Measurements from ENCODE around the gene JARID2. TPM values are rescaled to one million over a fixed set of nuclear protein-coding genes. Genes with fewer than 3 reads are reported as not detected.

Gene JARID2
- total RNA-seq, 1 donor from 2014 or later = 57.7 TPM

DNA sequence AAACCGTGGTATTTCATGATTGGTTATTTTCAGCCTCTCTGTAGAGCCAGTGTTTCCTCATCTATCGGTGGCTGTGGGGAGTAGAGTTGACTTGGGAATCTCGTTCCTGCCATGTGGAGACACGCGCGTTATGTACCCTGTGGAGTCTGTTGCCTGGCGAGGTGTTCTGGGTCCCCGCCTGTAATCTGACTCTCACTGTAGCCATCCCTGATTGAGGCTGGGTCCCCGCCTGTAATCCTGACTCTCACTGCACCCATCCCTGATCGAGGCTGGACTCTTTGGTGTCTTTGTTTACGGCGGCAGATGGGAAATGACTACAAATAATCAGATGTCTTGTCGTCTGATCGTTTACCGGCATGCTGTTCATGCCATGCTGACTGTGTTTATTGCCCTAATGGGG, 263.1 kb downstream of the JARID2 start:
- no peak overlapping the region for H3K4me3 Mint-ChIP-seq (ENCODE audit: low read depth)
- no peaks in the 10 kb centered on the region for H3K27me3 Mint-ChIP-seq (ENCODE audit: low read depth)
- no peaks in the 10 kb centered on the region for H3K9me3 Mint-ChIP-seq
- H3K4me1 Mint-ChIP-seq (ENCODE audit: low read depth) = peaks cover 6% of the 10 kb centered on the region
- no peak for DNase-seq (ENCODE audit: low spot score)
- peak overlapping the region; percentile 72 for H3K27ac Mint-ChIP-seq
- H3K36me3 Mint-ChIP-seq (ENCODE audit: low read depth) = peaks cover 80% of the 10 kb centered on the region
- intact Hi-C loops (cut with micrococcal nuclease) = loop anchor here (5.0 kb wide), 1 partner anchor 113 kb away; no protein-coding TSS in a partner anchor

DNA sequence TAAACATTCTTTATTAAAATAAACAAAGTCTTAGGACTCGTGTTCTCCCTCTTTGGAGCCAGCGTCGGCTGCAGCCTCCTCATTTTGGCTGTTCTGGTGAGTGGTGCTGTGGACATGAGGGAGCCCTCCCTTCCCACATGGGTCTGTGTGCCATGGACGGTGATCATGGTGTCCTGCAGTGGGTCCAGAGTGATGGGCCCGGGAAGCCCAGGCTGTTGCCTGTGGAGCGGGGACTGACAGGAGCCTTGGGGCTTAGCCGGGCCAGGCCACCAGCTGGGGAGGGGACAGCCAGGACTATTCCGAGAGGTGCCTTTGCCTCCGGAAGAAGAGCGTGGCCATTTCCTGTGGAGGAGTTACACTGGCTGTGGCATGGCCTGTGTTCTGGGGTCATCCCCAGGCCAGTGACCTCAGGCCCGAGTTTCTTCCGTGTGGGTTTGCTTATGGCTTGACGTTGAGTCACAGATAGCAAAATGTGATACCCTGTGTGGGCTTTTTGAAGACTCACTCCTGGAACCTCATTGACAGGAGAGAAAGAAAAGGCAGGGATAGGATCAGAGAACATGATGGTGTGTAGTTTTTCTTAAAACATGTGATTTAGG, 263.6 kb downstream of the JARID2 start:
- H3K9me3 Mint-ChIP-seq = no peaks in the 10 kb centered on the region
- H3K27me3 Mint-ChIP-seq (ENCODE audit: low read depth) = no peaks in the 10 kb centered on the region
- H3K4me1 Mint-ChIP-seq (ENCODE audit: low read depth) = peaks cover 7% of the 10 kb centered on the region
- no peak overlapping the region for H3K4me3 Mint-ChIP-seq (ENCODE audit: low read depth)
- no peak for DNase-seq (ENCODE audit: low spot score)
- H3K36me3 Mint-ChIP-seq (ENCODE audit: low read depth) = peaks cover 82% of the 10 kb centered on the region
- intact Hi-C loops (cut with micrococcal nuclease) = loop anchor here (5.0 kb wide), 1 partner anchor 113 kb away; no protein-coding TSS in a partner anchor
- H3K27ac Mint-ChIP-seq = peak overlapping the region; percentile 67

DNA sequence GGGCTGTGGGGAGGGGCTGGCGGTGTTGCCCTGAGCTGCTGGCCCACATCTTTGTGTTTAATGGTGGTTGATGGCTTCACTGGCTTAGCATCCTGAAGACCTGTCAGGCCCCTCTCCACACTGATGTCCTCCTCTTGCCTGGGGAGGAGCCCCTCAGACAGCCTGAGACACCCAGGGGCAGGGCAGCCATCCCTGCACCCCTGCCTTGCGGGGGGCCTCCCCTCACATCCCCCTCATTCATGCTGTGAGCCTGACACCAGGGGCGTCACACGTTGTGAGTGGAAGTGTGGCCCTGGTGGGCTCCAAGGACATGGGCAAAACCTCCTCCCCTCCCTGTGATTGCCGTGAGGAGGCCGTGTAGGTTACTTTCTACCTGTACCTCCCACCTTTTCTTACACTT, 264.3 kb downstream of the JARID2 start:
- DNase-seq (ENCODE audit: low spot score) = no peak
- Mint-ChIP-seq H3K9me3 (no peaks in the 10 kb centered on the region), H3K27me3 (ENCODE audit: low read depth) (no peaks in the 10 kb centered on the region), H3K4me3 (ENCODE audit: low read depth) (no peak overlapping the region), H3K36me3 (ENCODE audit: low read depth) (peaks cover 82% of the 10 kb centered on the region), H3K4me1 (ENCODE audit: low read depth) (peaks cover 11% of the 10 kb centered on the region), H3K27ac (peak overlapping the region; percentile 67)
- intact Hi-C loops (cut with micrococcal nuclease) = no loop called here

DNA sequence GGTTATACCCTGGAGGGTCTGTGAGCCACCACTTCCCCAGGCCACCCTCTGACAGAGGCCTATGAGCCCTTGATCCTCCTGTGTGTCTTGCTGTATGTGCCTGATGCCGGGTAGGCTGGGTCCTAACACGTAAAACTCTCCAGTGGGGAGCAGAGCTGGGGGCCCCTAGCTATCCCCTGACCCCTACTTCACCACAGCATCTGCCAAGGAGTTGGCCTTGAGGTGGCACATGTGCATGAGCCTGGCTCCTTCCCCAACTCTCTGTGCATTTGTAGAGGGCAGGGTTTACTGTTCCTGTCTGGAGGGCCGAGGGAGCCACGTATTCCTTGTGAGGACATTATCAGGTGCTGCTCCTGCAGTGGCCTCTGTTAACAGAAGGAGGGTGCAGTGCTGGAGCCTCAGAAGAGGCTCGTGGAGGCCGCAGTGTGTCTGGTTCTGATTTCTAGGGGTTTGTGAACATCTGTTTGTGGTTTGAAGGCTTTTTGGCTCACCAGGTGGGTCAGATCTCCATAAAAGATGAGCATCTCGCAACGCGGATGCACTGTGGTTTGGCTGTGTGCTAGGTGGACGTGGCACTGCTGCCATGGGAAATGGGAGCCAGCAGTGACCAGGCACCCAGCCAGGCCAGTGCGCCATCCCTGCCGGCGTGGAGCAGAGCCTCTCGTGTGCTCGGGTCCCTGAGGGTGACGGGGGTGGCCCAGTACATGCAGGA, 264.8 kb downstream of the JARID2 start:
- H3K9me3 Mint-ChIP-seq = no peaks in the 10 kb centered on the region
- intact Hi-C loops (cut with micrococcal nuclease) = no loop called here
- DNase-seq (ENCODE audit: low spot score) = no peak
- peaks cover 82% of the 10 kb centered on the region for H3K36me3 Mint-ChIP-seq (ENCODE audit: low read depth)
- H3K4me1 Mint-ChIP-seq (ENCODE audit: low read depth) = peaks cover 11% of the 10 kb centered on the region
- H3K27me3 Mint-ChIP-seq (ENCODE audit: low read depth) = no peaks in the 10 kb centered on the region
- no peak overlapping the region for H3K4me3 Mint-ChIP-seq (ENCODE audit: low read depth)
- H3K27ac Mint-ChIP-seq = peak overlapping the region; percentile 65

DNA sequence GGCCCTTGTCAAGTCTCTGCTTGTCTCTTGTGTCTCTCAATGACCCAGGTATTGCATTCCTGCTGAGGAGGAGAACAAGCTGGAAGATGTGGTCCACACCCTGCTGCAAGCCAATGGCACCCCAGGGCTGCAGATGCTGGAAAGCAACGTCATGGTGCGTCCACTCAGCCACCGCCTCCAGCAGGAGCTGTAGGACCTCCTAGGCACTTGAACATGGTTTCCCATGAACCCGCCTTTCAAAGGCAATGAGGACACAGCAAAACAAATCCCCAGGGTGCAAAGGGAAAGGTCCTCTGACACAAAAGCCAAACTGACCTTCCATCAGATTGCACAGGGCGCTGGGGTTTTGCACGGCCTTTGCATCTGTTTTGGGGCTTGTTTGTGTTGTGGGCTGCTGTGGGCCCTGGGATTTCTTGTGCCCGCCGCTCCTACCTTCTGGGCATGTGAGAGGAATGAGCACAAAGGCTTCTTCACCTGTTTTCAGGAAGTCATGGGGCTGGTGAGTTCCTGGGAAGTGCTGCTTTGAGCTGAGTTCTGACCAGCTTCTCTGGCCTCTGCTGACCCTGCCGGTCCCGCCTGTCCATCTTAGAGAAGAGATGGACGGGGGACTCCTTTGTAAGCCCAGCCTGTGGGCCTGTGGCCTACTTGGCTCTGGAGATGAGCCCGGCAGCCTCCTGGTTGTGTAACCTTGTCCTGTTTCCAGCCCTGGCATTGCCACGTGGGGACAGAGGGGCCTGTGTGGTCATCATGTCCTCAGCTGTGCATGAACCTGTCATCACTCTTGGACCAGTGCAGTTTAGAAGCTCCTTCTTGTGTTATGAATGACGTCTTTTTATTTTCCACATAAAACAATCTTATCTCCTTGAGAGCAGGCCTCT, 265.6 kb downstream of the JARID2 start:
- Mint-ChIP-seq H3K9me3 (no peaks in the 10 kb centered on the region), H3K36me3 (ENCODE audit: low read depth) (peaks cover 79% of the 10 kb centered on the region), H3K4me1 (ENCODE audit: low read depth) (peaks cover 11% of the 10 kb centered on the region), H3K4me3 (ENCODE audit: low read depth) (no peak overlapping the region), H3K27me3 (ENCODE audit: low read depth) (no peaks in the 10 kb centered on the region), H3K27ac (no peak overlapping the region)
- DNase-seq (ENCODE audit: low spot score) = no peak
- intact Hi-C loops (cut with micrococcal nuclease) = no loop called here

DNA sequence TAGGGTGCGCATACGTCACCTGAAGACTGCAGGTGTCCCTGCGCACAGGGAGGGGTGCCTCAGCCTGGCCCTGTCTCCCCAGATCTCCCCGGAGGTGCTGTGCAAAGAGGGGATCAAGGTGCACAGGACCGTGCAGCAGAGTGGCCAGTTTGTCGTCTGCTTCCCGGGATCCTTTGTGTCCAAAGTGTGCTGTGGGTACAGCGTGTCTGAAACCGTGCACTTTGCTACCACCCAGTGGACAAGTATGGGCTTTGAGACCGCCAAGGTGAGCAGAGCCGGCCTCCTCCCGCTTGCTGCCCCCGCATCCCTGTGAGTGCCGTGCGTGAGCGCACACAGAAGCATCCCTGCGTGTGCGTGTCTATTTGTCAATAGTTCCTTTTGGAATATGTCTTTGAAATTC, 266.3 kb downstream of the JARID2 start:
- Mint-ChIP-seq H3K4me3 (ENCODE audit: low read depth) (no peak overlapping the region), H3K4me1 (ENCODE audit: low read depth) (peaks cover 11% of the 10 kb centered on the region)

DNA sequence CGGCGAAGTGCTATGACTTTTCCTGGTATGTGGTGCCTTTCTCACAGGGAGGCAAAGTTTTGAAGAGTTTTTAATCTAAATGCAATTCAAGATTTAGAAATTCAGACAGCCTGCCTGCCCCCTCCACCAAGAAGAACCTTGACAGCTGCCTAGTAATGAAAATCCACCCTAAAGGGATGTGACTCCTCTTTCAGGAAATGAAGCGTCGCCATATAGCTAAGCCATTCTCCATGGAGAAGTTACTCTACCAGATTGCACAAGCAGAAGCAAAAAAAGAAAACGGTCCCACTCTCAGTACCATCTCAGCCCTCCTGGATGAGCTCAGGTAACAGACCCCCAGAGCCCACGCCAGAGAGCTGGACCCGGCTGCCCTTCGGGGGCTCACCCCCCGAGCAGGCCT, 266.9 kb downstream of the JARID2 start:
- Mint-ChIP-seq H3K4me3 (ENCODE audit: low read depth) (no peak overlapping the region), H3K4me1 (ENCODE audit: low read depth) (peaks cover 11% of the 10 kb centered on the region), H3K27me3 (ENCODE audit: low read depth) (no peaks in the 10 kb centered on the region), H3K9me3 (no peaks in the 10 kb centered on the region), H3K27ac (no peak overlapping the region), H3K36me3 (ENCODE audit: low read depth) (peaks cover 77% of the 10 kb centered on the region)
- intact Hi-C loops (cut with micrococcal nuclease) = no loop called here
- no peak for DNase-seq (ENCODE audit: low spot score)

More for the DNA sequence above, 266.3 kb downstream of the JARID2 start:
- Mint-ChIP-seq H3K27ac (no peak overlapping the region), H3K9me3 (no peaks in the 10 kb centered on the region), H3K27me3 (ENCODE audit: low read depth) (no peaks in the 10 kb centered on the region), H3K36me3 (ENCODE audit: low read depth) (peaks cover 79% of the 10 kb centered on the region)
- intact Hi-C loops (cut with micrococcal nuclease) = no loop called here
- no peak for DNase-seq (ENCODE audit: low spot score)

DNA sequence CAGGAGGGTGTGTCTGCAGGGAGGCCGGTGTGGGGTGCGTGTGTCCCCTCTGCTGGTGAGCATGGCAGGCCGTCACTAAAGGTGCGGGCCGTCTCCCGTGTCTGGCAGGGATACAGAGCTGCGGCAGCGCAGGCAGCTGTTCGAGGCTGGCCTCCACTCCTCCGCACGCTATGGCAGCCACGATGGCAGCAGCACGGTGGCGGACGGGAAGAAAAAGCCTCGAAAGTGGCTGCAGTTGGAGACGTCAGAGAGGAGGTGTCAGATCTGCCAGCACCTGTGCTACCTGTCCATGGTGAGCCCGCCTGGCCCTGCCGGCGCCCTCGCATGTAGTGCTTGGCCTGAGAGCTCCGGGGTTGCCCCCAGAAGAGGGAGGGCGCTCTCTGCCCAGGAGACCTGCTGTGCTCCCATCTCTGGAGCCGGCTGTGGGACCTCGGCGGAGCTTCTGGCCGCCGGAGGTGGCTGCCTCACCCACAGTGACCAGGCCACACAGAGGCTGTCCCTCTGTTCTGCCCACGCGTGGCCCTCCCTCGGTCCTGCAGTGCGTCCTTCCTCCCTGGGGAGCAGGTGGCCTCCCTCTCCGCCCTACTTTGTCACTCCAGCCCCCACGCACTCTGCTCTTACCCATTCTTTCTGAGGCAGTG, 267.4 kb downstream of the JARID2 start:
- DNase-seq (ENCODE audit: low spot score) = no peak
- Mint-ChIP-seq H3K4me3 (ENCODE audit: low read depth) (no peak overlapping the region), H3K27me3 (ENCODE audit: low read depth) (no peaks in the 10 kb centered on the region), H3K4me1 (ENCODE audit: low read depth) (peaks cover 11% of the 10 kb centered on the region), H3K36me3 (ENCODE audit: low read depth) (peaks cover 81% of the 10 kb centered on the region), H3K27ac (no peak overlapping the region), H3K9me3 (no peaks in the 10 kb centered on the region)
- intact Hi-C loops (cut with micrococcal nuclease) = no loop called here

DNA sequence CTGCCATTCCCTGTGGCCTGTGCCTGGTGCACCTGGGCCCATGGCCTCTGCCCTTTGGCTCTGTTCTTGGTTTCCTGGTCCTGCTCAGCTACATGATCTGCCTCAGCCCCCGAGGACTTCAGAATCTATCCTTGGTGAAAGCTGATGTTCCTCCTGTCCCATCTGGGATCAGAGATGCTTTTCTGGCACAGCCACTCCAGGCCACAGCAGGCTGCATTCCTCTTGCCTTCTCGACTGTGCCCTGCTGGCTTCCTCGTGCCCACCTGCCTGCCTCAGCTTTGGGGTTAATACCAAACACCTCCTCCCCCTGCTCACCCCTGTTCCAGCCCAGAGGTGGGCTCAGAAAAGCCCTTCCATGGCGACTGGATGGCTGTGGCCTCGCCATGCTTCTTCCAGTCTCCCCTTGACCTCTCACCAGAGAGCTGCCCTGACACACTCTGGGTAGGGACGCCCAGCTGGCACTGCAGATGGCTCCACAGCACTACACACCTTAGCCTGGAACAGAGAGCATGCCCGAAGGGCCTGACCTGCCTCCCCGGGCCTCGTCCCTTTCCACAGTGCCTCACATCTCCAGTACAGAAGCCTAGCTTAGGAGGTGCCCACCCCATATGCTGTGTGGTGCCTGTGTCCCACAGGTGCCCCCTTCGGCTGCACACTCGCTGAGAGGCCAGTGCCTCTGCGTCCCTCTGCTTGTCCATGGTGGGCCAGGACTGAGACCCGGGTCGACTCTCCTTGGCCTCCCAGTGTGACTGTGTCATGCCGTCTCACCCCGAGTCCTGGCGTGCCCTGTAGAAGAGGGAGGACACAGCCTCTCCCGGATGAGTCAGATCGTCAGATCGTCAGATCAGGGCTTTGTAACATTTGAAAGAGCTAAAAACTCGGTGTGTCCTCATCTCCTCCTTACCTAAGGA, 268.2 kb downstream of the JARID2 start:
- no peaks in the 10 kb centered on the region for H3K27me3 Mint-ChIP-seq (ENCODE audit: low read depth)
- H3K27ac Mint-ChIP-seq = peak overlapping the region; percentile 52
- intact Hi-C loops (cut with micrococcal nuclease) = no loop called here
- H3K4me1 Mint-ChIP-seq (ENCODE audit: low read depth) = peaks cover 8% of the 10 kb centered on the region
- peaks cover 81% of the 10 kb centered on the region for H3K36me3 Mint-ChIP-seq (ENCODE audit: low read depth)
- DNase-seq (ENCODE audit: low spot score) = no peak
- H3K9me3 Mint-ChIP-seq = no peaks in the 10 kb centered on the region
- no peak overlapping the region for H3K4me3 Mint-ChIP-seq (ENCODE audit: low read depth)

DNA sequence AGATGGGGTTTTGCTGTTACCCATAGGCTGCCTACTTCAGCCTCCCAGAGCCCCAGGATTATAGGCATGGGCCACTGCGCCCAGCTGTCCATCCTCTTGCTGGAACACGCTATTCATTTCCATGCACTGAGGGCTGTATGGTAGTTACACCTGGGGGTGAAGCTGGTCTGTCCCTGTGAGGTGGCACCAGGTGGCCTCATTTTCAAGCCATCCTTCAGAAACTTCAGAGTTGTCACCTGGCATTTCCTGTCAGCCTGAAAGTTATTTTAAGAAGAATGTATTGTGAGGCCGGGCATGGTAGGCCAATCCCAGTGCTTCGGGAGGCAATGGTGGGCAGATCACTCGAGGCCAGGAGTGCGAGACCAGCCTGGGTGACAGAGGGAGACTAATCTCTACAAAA, 269.4 kb downstream of the JARID2 start:
- DNase-seq (ENCODE audit: low spot score) = no peak
- peaks cover 83% of the 10 kb centered on the region for H3K36me3 Mint-ChIP-seq (ENCODE audit: low read depth)
- no peaks in the 10 kb centered on the region for H3K27me3 Mint-ChIP-seq (ENCODE audit: low read depth)
- intact Hi-C loops (cut with micrococcal nuclease) = no loop called here
- H3K4me1 Mint-ChIP-seq (ENCODE audit: low read depth) = peaks cover 5% of the 10 kb centered on the region
- no peaks in the 10 kb centered on the region for H3K9me3 Mint-ChIP-seq
- peak overlapping the region; percentile 57 for H3K27ac Mint-ChIP-seq
- no peak overlapping the region for H3K4me3 Mint-ChIP-seq (ENCODE audit: low read depth)

DNA sequence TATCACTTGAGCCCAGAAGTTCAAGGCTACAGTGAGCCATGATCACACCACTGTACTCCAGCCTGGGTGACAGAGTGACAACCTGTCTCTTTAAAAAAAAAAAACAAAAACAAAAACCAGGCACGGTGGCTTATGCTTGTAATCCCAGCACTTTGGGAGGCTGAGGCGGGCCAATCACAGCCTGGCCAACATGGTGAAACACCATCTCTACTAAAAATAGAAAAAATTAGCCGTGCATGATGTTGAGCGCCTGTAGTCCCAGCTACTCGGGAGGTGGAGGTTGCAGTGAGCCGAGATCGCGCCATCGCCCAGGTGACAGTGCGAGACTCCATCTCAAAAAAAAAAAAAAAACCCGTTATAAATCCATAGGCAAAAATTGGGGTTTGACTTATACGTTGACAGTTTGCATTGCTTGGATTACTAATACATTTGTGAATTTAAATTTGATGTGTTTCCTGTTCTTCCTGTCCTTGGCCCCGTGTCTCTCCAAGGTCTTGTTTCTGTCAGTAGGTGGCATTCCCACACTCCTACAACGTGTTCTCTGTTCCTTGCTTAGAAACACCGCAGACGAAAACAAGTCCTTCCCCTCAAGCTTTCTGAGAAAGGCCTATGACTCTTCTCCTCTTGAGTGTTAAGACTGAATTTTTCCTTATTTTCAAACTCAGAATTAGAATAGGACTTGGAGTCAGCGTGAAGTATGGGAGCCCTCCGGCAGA, 269.9 kb downstream of the JARID2 start:
- Mint-ChIP-seq H3K4me3 (ENCODE audit: low read depth) (no peak overlapping the region), H3K27me3 (ENCODE audit: low read depth) (no peaks in the 10 kb centered on the region), H3K9me3 (no peaks in the 10 kb centered on the region), H3K36me3 (ENCODE audit: low read depth) (peaks cover 84% of the 10 kb centered on the region), H3K4me1 (ENCODE audit: low read depth) (peaks cover 5% of the 10 kb centered on the region), H3K27ac (no peak overlapping the region)
- intact Hi-C loops (cut with micrococcal nuclease) = no loop called here
- no peak for DNase-seq (ENCODE audit: low spot score)

Data from activated T-helper 2 cell treated with anti-CD3 and anti-CD28 coated beads, Interferon-gamma antibody, Interleukin-2, Interleukin-4, amounts not matched to agents 10 μg/mL and 5 μg/mL and 100 μg/mL, durations not matched to agents 14 hours and 24 hours and 36 hours (primary cell).